Ishikawa (cell line): ENCODE results near the gene ITLN1.

ENCODE experiments used
- CEBPB ChIP-seq: IDR thresholded peaks from 2 replicates; pipeline ENCODE4 v1.6.1; 2012
- CREB1 ChIP-seq: IDR thresholded peaks from 2 replicates; pipeline ENCODE4 v1.6.1; 2012; ENCODE audit warnings: low read depth
- EGR1 ChIP-seq: IDR thresholded peaks from 2 replicates; pipeline ENCODE4 v1.6.1; 2012
- EP300 ChIP-seq: IDR thresholded peaks from 2 replicates; pipeline ENCODE4 v1.6.1; 2012; ENCODE audit warnings: borderline replicate concordance
- FOXM1 ChIP-seq: IDR thresholded peaks from 2 replicates; pipeline ENCODE4 v1.6.1; 2012; ENCODE audit warnings: low read depth, borderline replicate concordance
- NFIC ChIP-seq: IDR thresholded peaks from 2 replicates; pipeline ENCODE4 v1.6.1; 2012
- RAD21 ChIP-seq: IDR thresholded peaks from 2 replicates; pipeline ENCODE4 v1.6.1; 2012; ENCODE audit warnings: low read depth
- TAF1 ChIP-seq: IDR thresholded peaks from 2 replicates; pipeline ENCODE4 v1.6.1; 2012; ENCODE audit warnings: low read depth, mild to moderate bottlenecking
- TCF12 ChIP-seq: IDR thresholded peaks from 2 replicates; pipeline ENCODE4 v1.6.1; 2012; ENCODE audit warnings: low read depth
- TEAD4 ChIP-seq: IDR thresholded peaks from 2 replicates; pipeline ENCODE4 v1.6.1; 2012
- YY1 ChIP-seq: IDR thresholded peaks from 2 replicates; pipeline ENCODE4 v1.6.1; 2012; ENCODE audit warnings: low read depth
- ZBTB7A ChIP-seq: IDR thresholded peaks from 2 replicates; pipeline ENCODE4 v1.6.1; 2012; ENCODE audit warnings: low read depth
- TF ChIP-seq, protein P1 (sequence below): IDR thresholded peaks from 2 replicates; pipeline ENCODE4 v1.6.1; 2012
- TF ChIP-seq, protein P2 (sequence below): IDR thresholded peaks from 2 replicates; pipeline ENCODE4 v1.6.1; 2012; ENCODE audit warnings: low read depth, mild to moderate bottlenecking
- TF ChIP-seq, protein P3 (sequence below): IDR thresholded peaks from 2 replicates; pipeline ENCODE4 v1.6.1; 2012

Gene ITLN1

DNA sequence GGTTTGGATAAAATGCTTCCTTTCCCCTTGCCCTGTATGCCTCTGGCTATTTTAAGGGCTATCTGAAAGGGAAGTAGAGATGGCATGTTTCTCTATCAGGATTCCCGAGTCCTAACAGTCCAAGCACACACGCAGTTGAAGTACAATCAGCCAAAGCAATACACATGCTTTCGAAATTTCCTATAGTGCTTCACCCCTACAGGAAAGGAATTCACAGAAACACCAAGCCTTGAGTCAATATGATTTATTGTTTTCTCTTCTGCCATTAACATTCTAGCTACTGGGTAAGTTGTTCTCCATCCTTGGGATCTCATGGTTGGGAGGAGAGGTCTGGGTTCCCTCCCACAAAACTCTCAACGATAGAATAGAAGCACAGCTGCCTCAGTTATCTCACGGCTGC, 8.7 kb downstream of the ITLN1 start:
- no peak for TF ChIP-seq ZBTB7A
- no peak for TF ChIP-seq FOXM1
- no peak for TF ChIP-seq EGR1
- TF ChIP-seq CEBPB: no peak
- no peak for TF ChIP-seq CREB1
- TF ChIP-seq RAD21: no peak
- TF ChIP-seq, protein P1, sequence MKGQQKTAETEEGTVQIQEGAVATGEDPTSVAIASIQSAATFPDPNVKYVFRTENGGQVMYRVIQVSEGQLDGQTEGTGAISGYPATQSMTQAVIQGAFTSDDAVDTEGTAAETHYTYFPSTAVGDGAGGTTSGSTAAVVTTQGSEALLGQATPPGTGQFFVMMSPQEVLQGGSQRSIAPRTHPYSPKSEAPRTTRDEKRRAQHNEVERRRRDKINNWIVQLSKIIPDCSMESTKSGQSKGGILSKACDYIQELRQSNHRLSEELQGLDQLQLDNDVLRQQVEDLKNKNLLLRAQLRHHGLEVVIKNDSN: no peak
- TF ChIP-seq TAF1: no peak
- no peak for TF ChIP-seq TCF12
- TF ChIP-seq, protein P2, sequence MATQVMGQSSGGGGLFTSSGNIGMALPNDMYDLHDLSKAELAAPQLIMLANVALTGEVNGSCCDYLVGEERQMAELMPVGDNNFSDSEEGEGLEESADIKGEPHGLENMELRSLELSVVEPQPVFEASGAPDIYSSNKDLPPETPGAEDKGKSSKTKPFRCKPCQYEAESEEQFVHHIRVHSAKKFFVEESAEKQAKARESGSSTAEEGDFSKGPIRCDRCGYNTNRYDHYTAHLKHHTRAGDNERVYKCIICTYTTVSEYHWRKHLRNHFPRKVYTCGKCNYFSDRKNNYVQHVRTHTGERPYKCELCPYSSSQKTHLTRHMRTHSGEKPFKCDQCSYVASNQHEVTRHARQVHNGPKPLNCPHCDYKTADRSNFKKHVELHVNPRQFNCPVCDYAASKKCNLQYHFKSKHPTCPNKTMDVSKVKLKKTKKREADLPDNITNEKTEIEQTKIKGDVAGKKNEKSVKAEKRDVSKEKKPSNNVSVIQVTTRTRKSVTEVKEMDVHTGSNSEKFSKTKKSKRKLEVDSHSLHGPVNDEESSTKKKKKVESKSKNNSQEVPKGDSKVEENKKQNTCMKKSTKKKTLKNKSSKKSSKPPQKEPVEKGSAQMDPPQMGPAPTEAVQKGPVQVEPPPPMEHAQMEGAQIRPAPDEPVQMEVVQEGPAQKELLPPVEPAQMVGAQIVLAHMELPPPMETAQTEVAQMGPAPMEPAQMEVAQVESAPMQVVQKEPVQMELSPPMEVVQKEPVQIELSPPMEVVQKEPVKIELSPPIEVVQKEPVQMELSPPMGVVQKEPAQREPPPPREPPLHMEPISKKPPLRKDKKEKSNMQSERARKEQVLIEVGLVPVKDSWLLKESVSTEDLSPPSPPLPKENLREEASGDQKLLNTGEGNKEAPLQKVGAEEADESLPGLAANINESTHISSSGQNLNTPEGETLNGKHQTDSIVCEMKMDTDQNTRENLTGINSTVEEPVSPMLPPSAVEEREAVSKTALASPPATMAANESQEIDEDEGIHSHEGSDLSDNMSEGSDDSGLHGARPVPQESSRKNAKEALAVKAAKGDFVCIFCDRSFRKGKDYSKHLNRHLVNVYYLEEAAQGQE: no peak
- no peak for TF ChIP-seq EP300
- no peak for TF ChIP-seq NFIC
- TF ChIP-seq, protein P3, sequence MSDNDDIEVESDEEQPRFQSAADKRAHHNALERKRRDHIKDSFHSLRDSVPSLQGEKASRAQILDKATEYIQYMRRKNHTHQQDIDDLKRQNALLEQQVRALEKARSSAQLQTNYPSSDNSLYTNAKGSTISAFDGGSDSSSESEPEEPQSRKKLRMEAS: no peak
- no peak for TF ChIP-seq YY1
- TF ChIP-seq TEAD4: no peak

DNA sequence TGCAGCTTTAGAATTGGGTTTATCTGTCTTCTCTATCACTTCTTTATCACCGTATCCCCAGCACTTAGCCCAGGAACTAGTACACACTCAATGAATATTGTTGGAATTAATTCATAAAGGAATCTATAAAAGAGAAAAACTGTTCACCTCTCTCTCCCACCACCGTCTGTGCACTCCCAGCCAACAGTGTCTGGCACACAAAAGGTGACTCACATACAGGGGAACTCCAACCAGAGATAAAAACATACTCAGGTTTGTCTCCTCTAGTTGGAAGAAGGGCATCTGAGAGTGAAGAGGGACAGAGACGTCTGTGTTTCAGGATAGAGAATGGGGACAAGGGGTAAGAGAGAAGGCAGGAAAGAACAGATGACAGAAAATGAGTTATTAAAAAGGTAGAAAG, 10.0 kb downstream of the ITLN1 start:
- TF ChIP-seq, protein P3: no peak
- TF ChIP-seq YY1: no peak
- TF ChIP-seq, protein P2: no peak
- TF ChIP-seq CREB1: no peak
- no peak for TF ChIP-seq NFIC
- no peak for TF ChIP-seq CEBPB
- TF ChIP-seq TAF1: no peak
- TF ChIP-seq RAD21: no peak
- TF ChIP-seq TCF12: no peak
- TF ChIP-seq FOXM1: no peak
- TF ChIP-seq TEAD4: no peak
- no peak for TF ChIP-seq ZBTB7A

DNA sequence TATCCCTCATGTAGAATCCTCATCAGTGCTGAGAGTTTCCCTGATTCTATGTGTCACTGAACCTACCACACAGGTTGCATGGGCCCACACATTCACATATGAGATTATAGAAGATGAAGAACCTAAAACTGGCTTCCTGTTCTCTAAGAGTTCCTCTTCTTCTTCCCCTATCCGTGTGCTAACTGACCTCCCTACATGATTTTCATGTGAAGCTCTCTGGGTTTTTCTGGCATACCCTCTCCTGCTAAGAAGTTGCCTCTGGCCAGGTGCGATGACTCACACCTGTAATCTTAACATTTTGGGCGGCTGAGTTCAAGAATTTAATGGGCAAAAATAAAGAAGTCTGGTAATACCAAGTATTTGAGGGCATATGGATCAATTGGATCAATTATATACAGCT, 16.8 kb downstream of the ITLN1 start:
- TF ChIP-seq ZBTB7A (no peak), EGR1 (no peak), RAD21 (no peak), CREB1 (no peak), CEBPB (no peak), YY1 (no peak), NFIC (no peak), TEAD4 (no peak), FOXM1 (no peak), TAF1 (no peak), TCF12 (no peak), EP300 (no peak)
- TF ChIP-seq, protein P2: no peak
- TF ChIP-seq, protein P1: no peak
- TF ChIP-seq, protein P3: no peak

DNA sequence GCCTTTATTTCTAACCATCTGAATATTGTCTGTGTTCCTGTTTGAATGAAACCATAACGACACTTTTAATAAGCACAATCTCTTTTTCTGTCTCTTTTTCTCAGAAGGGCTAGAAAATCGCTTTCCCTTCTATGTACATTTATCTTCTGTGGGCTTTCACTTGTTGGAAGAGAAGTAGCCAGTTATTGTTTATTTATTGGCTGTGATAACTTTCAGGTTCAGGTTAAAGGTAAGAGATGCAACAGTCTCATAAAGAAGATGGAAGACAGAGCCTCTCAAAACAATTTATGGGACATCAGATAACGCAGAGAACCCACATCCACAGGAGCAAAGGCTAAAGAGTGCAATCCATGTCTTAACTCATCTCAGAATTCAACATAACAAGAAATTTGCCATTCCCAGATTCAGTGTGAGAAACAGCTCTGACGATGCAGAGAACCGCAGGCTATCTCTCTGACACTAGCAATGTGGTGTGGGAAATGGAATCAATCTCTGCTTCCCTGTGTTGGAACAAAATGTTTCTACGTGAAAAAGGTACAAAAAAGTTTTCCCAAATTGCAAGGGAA, 18.2 kb downstream of the ITLN1 start:
- TF ChIP-seq NFIC (no peak), TCF12 (no peak), YY1 (no peak)
- TF ChIP-seq, protein P1: no peak
- TF ChIP-seq, protein P2: no peak
